NOMO-1 treated with DMSO at 0.1 percent for 48 hours (cell line): ENCODE measurements around the gene SELENOK.

Experiments used
- DNase-seq: peaks from one replicate; lab custom pipeline; 2025; ENCODE audit not compliant: unreplicated experiment; lab: John Stamatoyannopoulos, UW

SELENOK gene

GRCh38 chr3:53843195-53844177, 48.2 kb downstream of the SELENOK start:
- no peak for DNase-seq

GRCh38 chr3:53842436-53843194, 49.0 kb downstream of the SELENOK start:
- DNase-seq, result no peak

- DNase-seq, result no peak
These were observed 50.4 kb downstream of the SELENOK start for GRCh38 chr3:53841296-53841695.

- no peak for DNase-seq
These were observed 54.3 kb downstream of the SELENOK start for GRCh38 chr3:53837331-53837730.

GRCh38 chr3:53836084-53836872, 55.4 kb downstream of the SELENOK start:
- DNase-seq, result no peak

- DNase-seq, result no peak
These were observed 56.4 kb downstream of the SELENOK start for GRCh38 chr3:53835257-53835656.

- peak; percentile 90 for DNase-seq
These were observed 57.1 kb downstream of the SELENOK start for GRCh38 chr3:53834429-53835095.
